ENCODE measurements around the gene SYCN.
"Not testable (repeated sequence)": the region's sequence is repeated elsewhere in the genome, so short reads cannot be mapped to it uniquely, and the experiment has no call there.

Gene SYCN

GRCh38 chr19:39203372-39204341 lies at the start of gene SYCN:
Gene SYCN (minus strand): TSS chr19:39204263. CDS start chr19:39204254, 9 bp downstream.
- no peak for DNase-seq (ENCODE audit: low read depth)

GRCh38 chr19:39253374-39254149 lies 49.5 kb upstream of the SYCN start:
- no peak for DNase-seq (ENCODE audit: low read depth)

- DNase-seq (ENCODE audit: low read depth): no peak
These were observed 48.4 kb upstream of the SYCN start for GRCh38 chr19:39252458-39252857.

- no peak for DNase-seq (ENCODE audit: low read depth)
These were observed 47.8 kb upstream of the SYCN start for GRCh38 chr19:39251846-39252245.

- no peak for DNase-seq (ENCODE audit: low read depth)
These were observed 47.0 kb upstream of the SYCN start for GRCh38 chr19:39251081-39251480.

GRCh38 chr19:39248806-39249205 lies 44.7 kb upstream of the SYCN start, which contains the start of gene IFNL4:
Gene IFNL4 (minus strand): TSS chr19:39248856.
- DNase-seq (ENCODE audit: low read depth): no peak

GRCh38 chr19:39247701-39248664 lies 43.9 kb upstream of the SYCN start:
- DNase-seq (ENCODE audit: low read depth): no peak

- no peak for DNase-seq (ENCODE audit: low read depth)
These were observed 43.0 kb upstream of the SYCN start for GRCh38 chr19:39246951-39247669.

- not testable (repeated sequence) for DNase-seq (ENCODE audit: low read depth)
These were observed 41.1 kb upstream of the SYCN start for GRCh38 chr19:39245166-39245565.

GRCh38 chr19:39244410-39245100 lies 40.5 kb upstream of the SYCN start, which contains the start of gene IFNL3:
Gene IFNL3 (minus strand): TSS chr19:39245006. CDS start chr19:39244967, 39 bp downstream.
- DNase-seq (ENCODE audit: low read depth): not testable (repeated sequence)

- not testable (repeated sequence) for DNase-seq (ENCODE audit: low read depth)
These were observed 39.7 kb upstream of the SYCN start for GRCh38 chr19:39243741-39244140.

GRCh38 chr19:39240421-39240820 lies 36.4 kb upstream of the SYCN start:
- no peak for DNase-seq (ENCODE audit: low read depth)

GRCh38 chr19:39238944-39239343 lies 34.9 kb upstream of the SYCN start:
- no peak for DNase-seq (ENCODE audit: low read depth)

- no peak for DNase-seq (ENCODE audit: low read depth)
These were observed 34.1 kb upstream of the SYCN start for GRCh38 chr19:39238209-39238608.

- no peak for DNase-seq (ENCODE audit: low read depth)
These were observed 33.4 kb upstream of the SYCN start for GRCh38 chr19:39237200-39238184.

GRCh38 chr19:39236527-39236926 lies 32.5 kb upstream of the SYCN start:
- no peak for DNase-seq (ENCODE audit: low read depth)

- no peak for DNase-seq (ENCODE audit: low read depth)
These were observed 28.6 kb upstream of the SYCN start for GRCh38 chr19:39232708-39233107.

GRCh38 chr19:39230096-39230764 lies 26.2 kb upstream of the SYCN start:
- no peak for DNase-seq (ENCODE audit: low read depth)

Data from stimulated activated CD8-positive, alpha-beta memory T cell treated with anti-CD3 and anti-CD28 coated beads, Interleukin-15, amount 100 ng/mL, for 1 hour (primary cell).